Activated T-cell treated with anti-CD3 and anti-CD28 coated beads, Interleukin-2, amount 50 U/mL, for 24 hours (primary cell): ENCODE data around the gene LRRC74A.
A peak's percentile ranks its signal among the peaks of the same experiment; 100 is the strongest.

Experiments
- DNase-seq: peaks from one replicate; pipeline ENCODE4 v3.0.0-alpha.2; 2020
- H3K27ac Mint-ChIP-seq: 2 replicates; pipeline ENCODE4 v1.8.0; 2020; ENCODE audit warnings: mild to moderate bottlenecking, mixed read lengths
- H3K27me3 Mint-ChIP-seq: 2 replicates; pipeline ENCODE4 v1.8.0; 2020; ENCODE audit warnings: mixed read lengths
- H3K36me3 Mint-ChIP-seq: 2 replicates; pipeline ENCODE4 v1.8.0; 2020; ENCODE audit warnings: low read depth, mixed read lengths
- H3K4me1 Mint-ChIP-seq: 2 replicates; pipeline ENCODE4 v1.8.0; 2020; ENCODE audit warnings: low read depth, mixed read lengths
- H3K4me3 Mint-ChIP-seq: 2 replicates; pipeline ENCODE4 v1.8.0; 2020; ENCODE audit warnings: mild to moderate bottlenecking, moderate library complexity, mixed read lengths
- H3K9me3 Mint-ChIP-seq: 2 replicates; pipeline ENCODE4 v1.8.0; 2020; ENCODE audit warnings: mixed read lengths

Gene LRRC74A

DNA sequence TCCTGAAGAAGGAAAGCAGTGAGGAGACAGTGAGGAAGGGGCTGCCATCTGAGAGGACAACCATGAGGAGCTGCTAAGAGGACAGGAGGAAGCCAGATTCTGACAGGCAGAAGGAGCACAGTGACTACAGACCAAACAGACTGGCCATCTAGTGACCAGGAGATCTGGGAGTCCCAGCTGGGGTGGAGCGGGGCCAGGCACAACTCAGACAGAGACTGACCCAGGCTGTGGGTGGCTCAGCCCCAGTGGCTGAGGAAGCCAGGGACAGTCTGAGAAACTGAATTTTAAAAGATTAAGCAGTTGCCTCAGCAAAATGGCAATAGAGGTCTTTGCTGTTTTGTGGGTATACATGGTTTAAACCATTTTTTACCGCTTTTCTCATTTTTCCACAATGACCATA, 28.9 kb downstream of the LRRC74A start:
- DNase-seq, result no peak

DNA sequence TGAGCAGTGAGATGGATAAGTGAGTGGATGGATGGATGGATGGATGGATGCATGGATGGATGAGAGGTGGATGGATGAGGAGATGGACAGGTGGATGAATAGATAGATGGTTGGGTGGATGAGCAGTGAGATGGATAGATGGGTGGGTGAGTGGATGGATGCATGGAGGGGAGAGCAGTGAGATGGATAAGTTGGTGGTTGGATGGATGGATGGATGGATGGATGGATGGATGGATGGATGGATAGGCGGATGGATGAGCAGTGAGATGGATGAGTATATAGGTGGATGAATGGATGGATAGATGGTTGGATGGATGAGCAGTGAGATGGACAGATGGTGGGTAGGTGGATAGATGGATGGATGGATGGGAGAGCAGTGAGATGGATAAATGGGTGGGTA, 30.6 kb downstream of the LRRC74A start:
- H3K4me3 Mint-ChIP-seq, result no peak overlapping the region
- DNase-seq, result no peak
- no peaks in the 10 kb centered on the region for H3K4me1 Mint-ChIP-seq
- H3K27me3 Mint-ChIP-seq, result no peaks in the 10 kb centered on the region
- H3K27ac Mint-ChIP-seq, result no peak overlapping the region
- H3K36me3 Mint-ChIP-seq, result no peaks in the 10 kb centered on the region
- H3K9me3 Mint-ChIP-seq, result no peaks in the 10 kb centered on the region

More for the DNA sequence above, 28.9 kb downstream of the LRRC74A start:
- Mint-ChIP-seq H3K36me3 (no peaks in the 10 kb centered on the region), H3K4me1 (no peaks in the 10 kb centered on the region), H3K27ac (no peak overlapping the region), H3K9me3 (no peaks in the 10 kb centered on the region), H3K4me3 (no peak overlapping the region), H3K27me3 (no peaks in the 10 kb centered on the region)

DNA sequence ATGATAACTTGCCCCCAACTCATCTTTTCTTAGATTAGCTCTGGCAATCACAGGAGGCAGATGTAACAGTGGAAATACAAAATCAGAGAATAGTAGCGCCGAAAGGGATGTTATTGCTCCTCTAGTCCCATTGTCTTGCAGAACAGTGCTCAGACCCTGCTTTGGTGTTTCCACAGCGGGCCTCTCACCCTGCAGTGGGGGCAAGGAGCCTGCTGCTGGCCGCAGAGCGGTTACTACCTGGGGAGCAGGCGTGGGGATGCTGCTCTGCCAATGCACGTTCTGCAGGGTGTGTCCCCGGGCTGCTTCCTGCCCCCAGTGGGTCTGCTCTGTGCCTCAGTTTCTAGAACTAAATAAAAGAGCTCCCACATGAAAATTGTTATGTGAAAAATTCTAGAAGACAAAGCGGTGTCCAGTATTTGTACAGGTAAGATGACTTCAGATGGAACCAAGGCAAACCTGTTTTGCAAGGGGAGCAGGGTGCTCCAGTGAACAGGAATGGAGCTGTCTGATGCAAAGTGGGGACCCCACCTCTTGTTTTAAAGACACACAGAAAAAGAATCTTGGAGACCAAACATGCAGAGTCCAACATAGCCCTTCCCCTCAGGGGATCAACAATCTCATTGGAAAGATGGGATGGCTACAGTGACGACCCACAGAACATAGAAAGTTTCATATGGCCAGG, 35.5 kb downstream of the LRRC74A start:
- Mint-ChIP-seq H3K36me3 (no peaks in the 10 kb centered on the region), H3K27me3 (no peaks in the 10 kb centered on the region), H3K4me1 (peaks cover 22% of the 10 kb centered on the region), H3K4me3 (no peak overlapping the region), H3K27ac (no peak overlapping the region), H3K9me3 (no peaks in the 10 kb centered on the region)
- no peak for DNase-seq

DNA sequence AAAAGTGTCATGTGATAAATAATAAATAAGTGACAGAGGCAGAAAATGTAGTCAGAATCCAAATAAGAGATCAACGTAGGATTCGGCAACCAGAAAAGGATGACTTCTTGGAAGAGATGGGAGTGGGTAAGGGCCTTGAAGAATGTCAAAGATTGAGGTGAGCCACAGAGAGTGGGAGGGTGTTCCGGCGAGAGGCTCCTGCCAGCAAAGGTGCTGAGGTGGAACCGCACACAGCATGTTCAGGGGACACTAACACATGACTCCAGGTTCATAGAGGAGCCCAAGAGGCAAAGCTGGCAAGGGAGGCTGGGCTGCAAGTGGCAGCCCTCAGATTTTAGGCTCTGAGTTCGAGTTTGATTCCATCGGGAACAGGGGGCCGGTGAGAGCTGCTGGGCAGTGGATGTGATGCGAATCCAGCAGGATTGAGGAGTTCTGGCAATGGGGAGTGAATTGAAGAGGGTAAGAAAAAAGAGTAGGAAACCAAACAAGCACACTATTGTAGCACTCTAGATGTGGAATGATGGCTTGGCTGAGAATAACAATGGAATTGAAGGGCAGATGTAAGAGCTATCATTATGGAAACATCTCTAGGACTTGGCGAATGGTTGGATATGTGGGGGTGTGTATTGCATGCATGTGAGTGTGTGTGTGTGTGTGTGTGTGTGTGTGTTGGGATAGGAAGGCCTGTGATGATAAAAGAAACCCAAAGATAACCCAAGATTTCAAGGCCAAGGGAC, 36.5 kb downstream of the LRRC74A start:
- DNase-seq, result no peak
- H3K27ac Mint-ChIP-seq, result no peak overlapping the region
- no peaks in the 10 kb centered on the region for H3K36me3 Mint-ChIP-seq
- no peaks in the 10 kb centered on the region for H3K9me3 Mint-ChIP-seq
- H3K27me3 Mint-ChIP-seq, result no peaks in the 10 kb centered on the region
- peaks cover 27% of the 10 kb centered on the region for H3K4me1 Mint-ChIP-seq
- no peak overlapping the region for H3K4me3 Mint-ChIP-seq

DNA sequence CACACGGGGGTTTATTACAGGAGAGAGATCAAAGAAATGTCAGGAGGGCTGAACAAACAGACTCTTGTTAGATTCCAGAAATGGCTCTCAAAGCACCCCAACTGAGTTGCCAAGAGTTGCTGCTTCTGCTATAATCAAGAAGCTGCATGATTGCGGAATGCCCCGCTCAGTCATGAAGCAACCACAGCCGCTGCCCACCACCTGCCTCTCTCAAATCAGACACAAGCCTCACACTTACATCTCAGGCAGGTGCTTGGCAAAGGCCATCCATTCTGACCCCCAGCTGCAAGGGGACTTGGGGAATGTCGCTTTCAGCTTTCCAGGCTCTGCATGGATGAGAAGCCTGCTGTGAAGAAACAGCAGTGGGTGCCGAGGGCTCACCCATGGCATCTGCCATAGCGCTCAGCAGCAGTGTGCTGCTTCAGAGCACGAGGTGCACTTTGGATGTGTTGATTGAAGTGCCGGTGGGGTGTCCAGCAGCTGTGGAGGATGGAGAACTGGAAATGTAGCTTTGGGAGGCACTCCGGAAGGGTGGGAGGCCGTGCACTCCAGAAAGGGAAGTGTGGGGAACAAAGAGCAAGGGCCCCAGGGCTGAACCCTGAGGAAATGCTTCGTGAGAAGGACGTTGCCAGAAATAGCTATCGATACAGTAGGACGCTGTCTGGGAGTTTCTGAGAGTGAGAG, 37.7 kb downstream of the LRRC74A start:
- Mint-ChIP-seq H3K36me3 (no peaks in the 10 kb centered on the region), H3K4me3 (no peak overlapping the region), H3K27ac (peak overlapping the region; percentile 27), H3K27me3 (no peaks in the 10 kb centered on the region), H3K9me3 (no peaks in the 10 kb centered on the region), H3K4me1 (peaks cover 35% of the 10 kb centered on the region)
- DNase-seq, result peak; percentile 45

DNA sequence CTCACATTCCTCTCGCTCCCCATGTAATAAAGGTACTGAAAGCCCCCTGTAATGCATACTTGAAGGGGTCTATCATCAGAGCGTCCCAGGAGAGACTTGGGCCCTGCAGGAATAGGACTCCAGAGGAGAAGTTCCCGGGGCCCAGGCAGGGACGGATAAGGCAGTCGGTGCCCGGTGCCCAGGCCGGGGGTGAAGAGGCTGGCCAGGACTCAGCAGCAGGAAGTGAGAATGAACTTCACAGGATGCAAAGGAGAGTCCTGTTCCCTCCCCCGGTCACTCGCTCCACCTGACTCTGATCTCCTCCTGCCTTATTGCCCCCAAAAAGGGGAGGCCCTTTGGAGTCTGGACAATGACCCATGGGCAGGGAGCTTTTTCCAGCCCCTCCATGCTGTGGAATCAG, 40.2 kb downstream of the LRRC74A start:
- Mint-ChIP-seq H3K4me3 (no peak overlapping the region), H3K36me3 (no peaks in the 10 kb centered on the region), H3K27me3 (no peaks in the 10 kb centered on the region), H3K4me1 (peaks cover 35% of the 10 kb centered on the region), H3K9me3 (no peaks in the 10 kb centered on the region), H3K27ac (no peak overlapping the region)
- DNase-seq, result no peak

DNA sequence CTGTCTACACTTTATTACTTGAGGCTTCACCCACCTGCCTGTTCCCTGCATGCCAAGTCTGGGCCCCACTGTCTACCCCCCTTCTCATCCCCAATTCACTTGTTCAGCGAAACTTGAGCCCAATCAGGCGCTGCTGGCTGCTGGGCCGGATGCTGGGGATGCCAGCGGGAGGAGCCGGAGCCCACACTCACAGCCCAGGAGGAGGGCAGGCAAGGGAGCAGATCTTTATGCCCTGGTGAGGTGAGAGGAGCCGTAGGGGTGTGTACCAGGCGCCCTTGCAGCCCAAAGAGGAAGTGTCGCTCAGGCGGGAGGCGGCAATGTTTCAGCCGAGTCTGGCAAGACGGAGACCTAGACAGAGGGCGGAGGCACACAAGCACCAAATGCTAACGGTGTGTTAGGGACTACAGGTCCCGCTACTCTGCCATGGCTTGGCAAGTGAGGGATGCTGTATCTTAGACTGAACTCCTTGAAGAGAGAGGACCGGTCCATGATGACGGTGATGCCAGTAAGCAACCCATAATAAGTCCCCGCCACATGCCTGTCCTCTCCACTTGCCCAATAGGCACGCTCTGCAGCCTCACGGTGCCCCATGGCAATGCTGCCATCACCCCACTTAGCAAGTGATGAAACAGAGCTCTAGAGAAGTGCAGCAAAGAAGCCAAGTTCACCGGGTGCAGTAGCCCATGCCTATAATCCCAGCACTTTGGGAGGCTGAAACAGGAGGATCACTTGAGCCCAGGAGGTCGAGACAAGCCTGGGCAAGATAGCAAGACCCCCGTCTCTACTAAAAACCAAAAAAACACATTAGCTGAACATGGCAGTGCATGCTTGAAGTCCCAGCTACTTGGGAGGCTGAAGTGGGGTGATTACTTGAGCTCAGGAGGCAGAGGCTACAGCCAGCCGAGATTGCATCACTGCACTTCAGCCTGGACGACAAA, 41.6 kb downstream of the LRRC74A start:
- Mint-ChIP-seq H3K27ac (peak overlapping the region; percentile 22), H3K36me3 (no peaks in the 10 kb centered on the region), H3K9me3 (no peaks in the 10 kb centered on the region), H3K4me1 (peaks cover 31% of the 10 kb centered on the region), H3K4me3 (no peak overlapping the region), H3K27me3 (no peaks in the 10 kb centered on the region)
- peak; percentile 61 for DNase-seq

DNA sequence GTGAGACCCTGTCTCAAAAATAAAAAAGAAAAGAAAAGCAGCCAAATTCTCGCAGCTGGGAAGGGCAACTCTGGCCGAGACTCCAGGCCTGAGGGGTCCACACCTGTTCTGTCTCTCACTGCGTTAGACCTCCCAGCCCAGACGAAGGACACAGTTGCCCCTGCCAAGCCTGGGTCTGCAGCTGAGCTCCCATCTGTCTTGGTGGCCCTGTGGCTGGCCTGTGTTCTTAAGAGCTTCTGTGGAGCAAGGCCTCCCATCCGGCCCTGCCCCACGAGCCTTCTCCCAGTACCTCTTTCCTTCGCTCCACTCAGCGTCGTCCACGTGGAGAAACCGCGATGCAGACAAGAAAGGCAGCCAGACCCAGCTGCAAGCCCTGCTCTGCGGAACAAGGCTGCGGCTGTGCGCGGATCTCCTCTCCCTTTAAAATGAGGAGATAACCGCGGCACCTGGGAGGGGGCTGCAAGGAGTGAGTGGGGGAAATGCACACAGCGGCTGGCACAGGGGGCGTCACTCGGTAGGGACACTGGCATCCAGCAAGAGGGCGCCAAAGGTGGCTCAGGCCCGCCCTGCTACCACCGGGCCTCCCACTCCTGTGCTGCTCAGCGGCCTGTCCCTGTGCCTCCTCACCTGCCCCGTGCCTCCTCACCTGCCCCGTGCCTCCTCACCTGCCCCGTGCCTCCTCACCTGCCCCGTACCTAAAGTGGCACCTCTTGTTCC, 42.4 kb downstream of the LRRC74A start:
- DNase-seq, result no peak
- Mint-ChIP-seq H3K27me3 (peaks cover 2% of the 10 kb centered on the region), H3K9me3 (no peaks in the 10 kb centered on the region), H3K36me3 (no peaks in the 10 kb centered on the region), H3K27ac (no peak overlapping the region), H3K4me1 (peaks cover 28% of the 10 kb centered on the region), H3K4me3 (no peak overlapping the region)

DNA sequence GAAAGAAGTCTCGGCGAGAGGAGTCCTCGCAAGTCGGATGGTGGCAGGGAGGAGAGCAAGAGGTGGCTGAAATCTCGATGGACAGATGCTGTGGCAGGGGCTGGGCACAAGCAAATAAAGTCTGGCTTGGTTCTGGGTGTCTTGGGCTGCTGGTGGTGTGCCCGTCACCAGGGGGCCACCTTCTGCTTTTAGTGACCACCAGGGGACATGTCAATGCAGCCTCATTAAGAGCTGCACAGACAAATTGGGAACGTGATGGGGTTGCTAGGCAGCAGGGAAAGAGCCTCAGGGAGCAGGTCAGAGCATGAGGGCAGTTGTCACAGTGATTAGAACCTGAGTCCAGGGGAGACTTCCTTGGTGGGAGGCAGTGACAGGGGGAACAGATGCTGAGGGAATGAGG, 44.0 kb downstream of the LRRC74A start:
- DNase-seq, result no peak
- Mint-ChIP-seq H3K4me3 (no peak overlapping the region), H3K27me3 (peaks cover 2% of the 10 kb centered on the region), H3K9me3 (no peaks in the 10 kb centered on the region), H3K27ac (no peak overlapping the region), H3K36me3 (no peaks in the 10 kb centered on the region), H3K4me1 (peaks cover 13% of the 10 kb centered on the region)

DNA sequence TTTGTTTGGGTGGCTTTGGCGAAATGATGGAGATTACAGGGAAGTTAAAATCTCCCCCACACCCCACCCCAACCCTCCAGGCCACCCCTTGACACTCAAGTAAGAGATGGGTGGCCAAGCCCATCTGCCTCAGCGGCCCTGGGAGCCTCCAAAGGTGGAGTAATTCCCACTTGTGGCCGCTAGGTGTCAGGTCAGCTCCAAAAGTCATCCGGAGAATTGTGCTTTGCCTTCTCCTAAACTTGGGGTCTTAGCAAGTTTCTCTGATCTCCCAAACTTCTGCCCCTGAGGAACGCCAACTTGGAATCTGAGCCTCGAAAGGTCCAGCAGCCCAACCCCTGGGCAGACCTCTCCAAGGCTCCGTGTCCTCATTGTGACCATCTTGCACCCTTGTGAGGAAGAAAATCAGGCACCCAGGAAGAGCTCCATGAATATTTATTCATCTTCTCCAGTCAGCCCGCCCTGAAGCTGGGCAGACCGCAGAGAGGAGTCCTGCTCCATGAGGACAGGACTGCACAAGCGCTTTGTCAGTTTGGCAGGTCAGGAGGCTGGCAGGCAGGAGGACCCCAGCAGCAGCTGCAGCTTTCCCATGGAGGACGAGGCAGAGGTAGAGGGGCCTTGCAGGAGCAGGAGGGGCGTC, 46.7 kb downstream of the LRRC74A start:
- Mint-ChIP-seq H3K4me3 (no peak overlapping the region), H3K36me3 (no peaks in the 10 kb centered on the region)
- peak; percentile 80 for DNase-seq

DNA sequence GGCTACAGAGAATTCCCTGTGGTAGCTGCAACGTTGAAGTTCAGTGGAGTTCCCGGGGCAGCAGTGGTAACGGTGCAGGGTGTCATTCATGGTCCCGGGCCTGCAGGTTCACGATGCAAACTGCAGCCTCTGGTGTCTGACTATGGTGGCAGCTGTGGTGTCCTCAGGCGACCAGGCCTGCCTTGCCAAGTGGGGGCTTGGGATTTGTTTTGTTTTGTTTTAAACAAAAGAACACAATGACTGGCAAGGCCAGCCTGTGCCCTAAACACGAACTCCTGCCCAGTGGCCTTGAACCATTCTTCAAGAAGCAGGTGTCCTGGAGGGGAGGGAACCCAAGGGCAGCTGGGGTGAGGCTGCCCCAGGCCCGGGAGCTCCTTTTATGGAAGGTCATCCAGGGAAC, 48.5 kb downstream of the LRRC74A start:
- Mint-ChIP-seq H3K4me1 (no peaks in the 10 kb centered on the region), H3K27ac (no peak overlapping the region), H3K36me3 (no peaks in the 10 kb centered on the region), H3K27me3 (peaks cover 2% of the 10 kb centered on the region), H3K4me3 (no peak overlapping the region), H3K9me3 (no peaks in the 10 kb centered on the region)
- DNase-seq, result no peak

More for the DNA sequence above, 46.7 kb downstream of the LRRC74A start:
- Mint-ChIP-seq H3K27ac (no peak overlapping the region), H3K27me3 (peaks cover 2% of the 10 kb centered on the region), H3K9me3 (no peaks in the 10 kb centered on the region), H3K4me1 (peaks cover 6% of the 10 kb centered on the region)

DNA sequence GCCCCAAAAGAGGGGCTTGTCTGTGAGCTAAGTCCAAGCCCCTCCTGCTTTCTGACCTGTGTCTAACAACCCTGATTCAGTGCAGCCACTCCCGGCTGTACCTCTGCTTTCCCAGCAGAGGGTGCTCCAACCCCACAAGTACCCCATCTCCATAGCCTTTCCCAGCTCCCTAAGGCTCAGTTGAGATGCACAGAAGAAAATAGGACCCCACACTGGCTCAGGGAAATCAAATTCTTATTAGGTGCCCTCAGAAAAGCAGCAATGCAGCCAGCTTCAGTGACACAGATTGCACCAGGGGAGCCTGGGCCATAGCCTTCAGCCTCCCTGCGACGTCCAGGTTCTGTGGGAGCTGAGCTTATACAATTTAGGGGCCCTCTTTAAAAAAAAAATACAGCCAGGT, 49.9 kb downstream of the LRRC74A start:
- H3K36me3 Mint-ChIP-seq, result no peaks in the 10 kb centered on the region
- no peaks in the 10 kb centered on the region for H3K9me3 Mint-ChIP-seq
- no peaks in the 10 kb centered on the region for H3K4me1 Mint-ChIP-seq
- H3K27me3 Mint-ChIP-seq, result peaks cover 2% of the 10 kb centered on the region
- no peak overlapping the region for H3K4me3 Mint-ChIP-seq
- DNase-seq, result peak; percentile 68
- no peak overlapping the region for H3K27ac Mint-ChIP-seq

DNA sequence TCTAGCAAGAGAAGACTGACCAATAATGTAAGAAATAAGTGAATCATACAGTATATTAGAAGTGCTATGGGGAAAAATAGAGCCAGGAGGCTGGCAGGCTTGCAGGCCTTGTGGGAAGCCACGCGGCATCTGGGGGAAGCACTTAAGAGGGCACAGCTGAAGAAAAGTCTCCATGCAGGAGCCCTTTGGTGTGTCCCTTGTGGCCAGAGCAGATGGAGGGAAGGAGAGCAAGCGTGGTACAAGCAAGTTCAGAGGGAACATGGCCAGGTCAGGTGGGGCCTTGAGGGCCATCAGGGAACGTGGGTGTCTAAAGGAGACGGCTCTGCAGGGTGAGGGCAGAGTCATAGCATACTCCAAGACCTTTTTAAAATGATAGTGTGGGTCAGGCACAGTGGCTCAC, 51.7 kb downstream of the LRRC74A start:
- DNase-seq, result no peak
- H3K27ac Mint-ChIP-seq, result no peak overlapping the region
- H3K27me3 Mint-ChIP-seq, result peaks cover 2% of the 10 kb centered on the region
- H3K36me3 Mint-ChIP-seq, result no peaks in the 10 kb centered on the region
- no peaks in the 10 kb centered on the region for H3K4me1 Mint-ChIP-seq
- H3K4me3 Mint-ChIP-seq, result no peak overlapping the region
- no peaks in the 10 kb centered on the region for H3K9me3 Mint-ChIP-seq
